DND-41 (cell line): ENCODE data around the gene TENT5C.

Experiments used
- ATAC-seq: fragments of 200-7000 bp; cut with Tn5 transposase; 3 replicates; pipeline ENCODE4 v1.9.1; 2021; ENCODE audit warnings: low read depth; ENCODE audit not compliant: insufficient read depth
- DNase-seq: peaks from one replicate; pipeline ENCODE4 v3.0.0-alpha.2; 2020
- H2AFZ ChIP-seq: 2 replicates; pipeline ENCODE4 v1.6.0; 2012; ENCODE audit warnings: low read depth, low read length
- H3K27ac ChIP-seq: 2 replicates; pipeline ENCODE4 v1.5.1; 2012; ENCODE audit warnings: low read length, inconsistent platforms
- H3K27me3 ChIP-seq: fragments of 200-600 bp; sonication (generic); 2 replicates; pipeline ENCODE4 v1.6.0; 2012; ENCODE audit warnings: low read length, mild to moderate bottlenecking, inconsistent platforms; ENCODE audit not compliant: insufficient read depth, poor library complexity
- H3K36me3 ChIP-seq: 2 replicates; pipeline ENCODE4 v1.5.1; 2012; ENCODE audit warnings: low read length, inconsistent platforms; ENCODE audit not compliant: insufficient read depth
- H3K4me1 ChIP-seq: 2 replicates; pipeline ENCODE4 v1.5.1; 2012; ENCODE audit warnings: mild to moderate bottlenecking, low read length; ENCODE audit not compliant: insufficient read depth
- H3K4me2 ChIP-seq: 2 replicates; pipeline ENCODE4 v1.6.0; 2012; ENCODE audit warnings: mild to moderate bottlenecking, moderate library complexity, low read length, inconsistent platforms; ENCODE audit not compliant: insufficient read depth
- H3K4me3 ChIP-seq, 2 experiments: fragments of 200-600 bp in 1 of 2; shearing (Covaris generic) in 1 of 2; 2 replicates each; pipeline ENCODE4 v1.5.1; 2012 to 2016; ENCODE audit warnings: inconsistent platforms in 2 of 2, low read length in 2 of 2, mild to moderate bottlenecking in 2 of 2, low read depth in 1 of 2, moderate library complexity in 1 of 2
- H3K79me2 ChIP-seq: 2 replicates; pipeline ENCODE4 v1.6.0; 2012; ENCODE audit warnings: low read length, inconsistent platforms; ENCODE audit not compliant: insufficient read depth
- H3K9ac ChIP-seq: 2 replicates; pipeline ENCODE4 v1.6.0; 2012; ENCODE audit warnings: low read depth, mild to moderate bottlenecking, inconsistent platforms, low read length, moderate library complexity
- H3K9me3 ChIP-seq: 2 replicates; pipeline ENCODE4 v1.5.1; 2012; ENCODE audit warnings: low read length, moderate library complexity, mild to moderate bottlenecking, inconsistent platforms; ENCODE audit not compliant: insufficient read depth, severe bottlenecking
- H4K20me1 ChIP-seq: 2 replicates; pipeline ENCODE4 v1.6.0; 2012; ENCODE audit warnings: low read length; ENCODE audit not compliant: insufficient read depth
- CTCF ChIP-seq: IDR thresholded peaks from 2 replicates; pipeline ENCODE4 v1.5.1; 2012; ENCODE audit warnings: borderline replicate concordance, low read length, moderate library complexity, mild to moderate bottlenecking; ENCODE audit not compliant: poor library complexity, severe bottlenecking; ENCODE audit errors: extremely low read depth
- EZH2 ChIP-seq: IDR thresholded peaks from 3 replicates; pipeline ENCODE4 v1.6.1; 2012; ENCODE audit warnings: borderline replicate concordance, low read depth, mild to moderate bottlenecking, moderate library complexity, low read length, inconsistent platforms; ENCODE audit not compliant: severe bottlenecking

TENT5C gene

GRCh38 chr1:117596023-117596720 lies 9.7 kb upstream of the TENT5C start:
- no peaks in the 10 kb centered on the region for H3K79me2 ChIP-seq
- H3K4me3 ChIP-seq: no peak overlapping the region
- H3K4me1 ChIP-seq: no peaks in the 10 kb centered on the region
- no peak overlapping the region for H2AFZ ChIP-seq
- H3K9ac ChIP-seq: no peak overlapping the region
- H3K36me3 ChIP-seq: no peaks in the 10 kb centered on the region
- no peak for TF ChIP-seq CTCF
- no peak for TF ChIP-seq EZH2
- H3K27ac ChIP-seq: no peak overlapping the region
- H4K20me1 ChIP-seq: no peaks in the 10 kb centered on the region
- no peaks in the 10 kb centered on the region for H3K27me3 ChIP-seq
- no peaks in the 10 kb centered on the region for H3K9me3 ChIP-seq
- DNase-seq (no peak), ATAC-seq (no peak)
- no peak overlapping the region for H3K4me2 ChIP-seq

DNA sequence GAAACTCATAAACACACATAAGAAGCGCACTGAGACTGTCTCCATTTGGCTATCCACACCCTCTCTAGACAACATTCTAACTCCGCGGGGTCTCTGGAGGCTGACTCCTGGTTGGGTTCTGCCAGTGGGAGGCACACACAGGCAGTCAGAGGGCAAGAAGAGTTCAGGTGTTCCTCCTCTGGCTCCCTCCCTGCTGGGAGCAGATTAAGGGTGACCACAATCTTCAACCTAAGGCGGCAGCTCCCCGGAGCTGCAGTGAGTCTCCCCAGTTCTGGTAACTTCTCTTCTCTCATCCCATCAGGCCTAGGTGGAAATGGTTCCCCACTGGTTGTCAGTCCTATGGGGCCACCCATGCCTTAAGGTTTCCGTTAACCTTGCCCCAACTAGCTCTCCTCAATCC lies 7.4 kb upstream of the TENT5C start:
- no peak for ATAC-seq
- Histone ChIP-seq H3K27me3 (no peaks in the 10 kb centered on the region), H3K4me2 (no peak overlapping the region), H3K4me1 (no peaks in the 10 kb centered on the region), H3K9ac (no peak overlapping the region), H3K36me3 (no peaks in the 10 kb centered on the region), H3K9me3 (no peaks in the 10 kb centered on the region), H3K4me3 (no peak overlapping the region), H4K20me1 (no peaks in the 10 kb centered on the region), H3K27ac (no peak overlapping the region), H3K79me2 (no peaks in the 10 kb centered on the region), H2AFZ (no peak overlapping the region)
- TF ChIP-seq EZH2 (no peak), CTCF (no peak)
- no peak for DNase-seq

GRCh38 chr1:117599286-117600221 lies 6.3 kb upstream of the TENT5C start:
- Histone ChIP-seq H3K9ac (no peak overlapping the region), H3K9me3 (no peaks in the 10 kb centered on the region), H3K4me2 (no peak overlapping the region), H3K4me1 (peaks cover under 1% of the 10 kb centered on the region; the same call in 1 of the 2 replicates), H3K27me3 (no peaks in the 10 kb centered on the region), H4K20me1 (no peaks in the 10 kb centered on the region), H3K27ac (no peak overlapping the region), H3K36me3 (no peaks in the 10 kb centered on the region), H3K4me3 (no peak overlapping the region), H3K79me2 (no peaks in the 10 kb centered on the region), H2AFZ (no peak overlapping the region)
- TF ChIP-seq EZH2: no peak
- TF ChIP-seq CTCF: no peak
- DNase-seq (no peak), ATAC-seq (no peak)
